GM21619 (cell line): ENCODE data around the gene RTN4R.

ENCODE experiments used
- ATAC-seq: cut with Tn5 transposase; IDR thresholded peaks from one replicate; pipeline ENCODE4 v1.9.1; 2021; ENCODE audit not compliant: unreplicated experiment

Gene RTN4R

GRCh38 chr22:20243537-20244249 is 24.4 kb downstream of the RTN4R start:
- no peak for ATAC-seq

- no peak for ATAC-seq
These were observed 25.0 kb downstream of the RTN4R start for GRCh38 chr22:20243176-20243536.

GRCh38 chr22:20242393-20243175 is 25.5 kb downstream of the RTN4R start:
- ATAC-seq = no peak

- no peak for ATAC-seq
These were observed 26.3 kb downstream of the RTN4R start for GRCh38 chr22:20241579-20242392.

GRCh38 chr22:20240900-20241299 is 27.2 kb downstream of the RTN4R start:
- ATAC-seq = no peak

GRCh38 chr22:20240447-20240764 is 27.7 kb downstream of the RTN4R start:
- no peak for ATAC-seq

- no peak for ATAC-seq
These were observed 28.3 kb downstream of the RTN4R start for GRCh38 chr22:20239676-20240446.

GRCh38 chr22:20238901-20239675 is 29.0 kb downstream of the RTN4R start:
- no peak for ATAC-seq

- ATAC-seq = peak; percentile 49
These were observed 29.6 kb downstream of the RTN4R start for GRCh38 chr22:20238536-20238900.

- ATAC-seq = no peak
These were observed 30.4 kb downstream of the RTN4R start for GRCh38 chr22:20237480-20238440.

- ATAC-seq = no peak
These were observed 31.9 kb downstream of the RTN4R start for GRCh38 chr22:20236052-20236717.

GRCh38 chr22:20235389-20235991 is 32.6 kb downstream of the RTN4R start:
- ATAC-seq = no peak

GRCh38 chr22:20234760-20235388 is 33.2 kb downstream of the RTN4R start:
- ATAC-seq = no peak

GRCh38 chr22:20234314-20234682 is 33.8 kb downstream of the RTN4R start:
- ATAC-seq = no peak

GRCh38 chr22:20233351-20234313 is 34.5 kb downstream of the RTN4R start:
- ATAC-seq = no peak

GRCh38 chr22:20232781-20233180 is 35.3 kb downstream of the RTN4R start:
- ATAC-seq = no peak

- no peak for ATAC-seq
These were observed 35.9 kb downstream of the RTN4R start for GRCh38 chr22:20232237-20232598.
